ENCODE data around the gene NGFR. TPM values are rescaled to one million over a fixed set of nuclear protein-coding genes. Genes with fewer than 3 reads are reported as not detected.

The NGFR gene
- total RNA-seq, 4 donors from 2014 or later, result 3.3 to 19.8 (median 8.2) TPM

DNA sequence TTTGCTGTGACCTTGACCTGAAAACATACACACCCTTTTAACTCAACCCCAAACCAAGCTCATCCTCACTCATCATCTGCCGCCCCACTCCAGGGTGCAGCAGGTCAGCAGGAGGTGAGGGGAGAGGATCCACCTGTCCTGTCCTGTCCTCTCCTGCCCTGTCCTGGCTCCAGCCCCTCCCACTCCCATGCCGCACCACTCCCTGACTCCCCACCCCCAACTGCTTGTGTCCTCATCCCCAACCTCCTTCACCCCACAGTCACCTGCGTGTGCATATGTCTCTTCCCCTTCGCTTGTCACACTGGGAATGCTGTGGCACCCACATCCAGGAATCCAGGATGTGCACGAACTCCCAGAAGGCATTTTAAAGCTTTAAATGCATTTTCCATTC, 15.6 kb downstream of the NGFR start:
- 73 to 77% methylated on average over 4 to 5 of the region's 5 CpGs for WGBS, 2 donors (ENCODE audit: low coverage in 1 of 2)
- H3K4me3 ChIP-seq, result no peak overlapping the region
- in situ Hi-C loops (cut with MboI; ENCODE audit: low pct_ligation_motif_present in 1 of 4, low pct_unique_long_range_greater_than_20kb in 1 of 4, low sequenced_read_pairs in 3 of 4), result no loop called here
- no peaks in the 10 kb centered on the region for H3K9me3 ChIP-seq
- H3K27me3 ChIP-seq, result peaks cover 24% of the 10 kb centered on the region
- intact Hi-C loops (cut with DNase I; ENCODE audit: low total_unique reads), result no loop called here
- H3K4me1 ChIP-seq, result peaks cover 9 to 14% (median 10%) of the 10 kb centered on the region in 4 donors
- DNase-seq, result no peak
- TF ChIP-seq CTCF (IDR thresholded peaks at IDR 0.05) (no peak), EP300 (IDR thresholded peaks at IDR 0.05; ENCODE audit: low read depth) (no peak), POLR2A (IDR thresholded peaks at IDR 0.05) (no peak), POLR2AphosphoS5 (IDR thresholded peaks at IDR 0.05) (no peak)
- H3K27ac ChIP-seq, result no peak overlapping the region
- H3K36me3 ChIP-seq, result no peaks in the 10 kb centered on the region

GRCh38 chr17:49511810-49512209, 16.7 kb downstream of the NGFR start:
- intact Hi-C loops (cut with DNase I; ENCODE audit: low total_unique reads), result no loop called here
- peaks cover 19% of the 10 kb centered on the region for H3K27me3 ChIP-seq
- 89% methylated on average over 16 of the region's 16 CpGs; no CpG with 5 or more reads in 1 of the 2 donors for WGBS, 2 donors (ENCODE audit: low coverage in 1 of 2)
- H3K27ac ChIP-seq, result no peak overlapping the region
- no peaks in the 10 kb centered on the region for H3K9me3 ChIP-seq
- in situ Hi-C loops (cut with MboI; ENCODE audit: low pct_ligation_motif_present in 1 of 4, low pct_unique_long_range_greater_than_20kb in 1 of 4, low sequenced_read_pairs in 3 of 4), result no loop called here
- H3K36me3 ChIP-seq, result no peaks in the 10 kb centered on the region
- peaks cover 11 to 24% (median 15%) of the 10 kb centered on the region in 4 donors for H3K4me1 ChIP-seq
- no peak for DNase-seq
- TF ChIP-seq EP300 (IDR thresholded peaks at IDR 0.05; ENCODE audit: low read depth) (no peak), CTCF (IDR thresholded peaks at IDR 0.05) (no peak), POLR2A (IDR thresholded peaks at IDR 0.05) (no peak), POLR2AphosphoS5 (IDR thresholded peaks at IDR 0.05) (no peak)
- no peak overlapping the region for H3K4me3 ChIP-seq

GRCh38 chr17:49512296-49513043, 17.4 kb downstream of the NGFR start:
- Histone ChIP-seq H3K4me1 (peaks cover 11 to 24% (median 15%) of the 10 kb centered on the region in 4 donors), H3K36me3 (no peaks in the 10 kb centered on the region), H3K27me3 (peaks cover 15% of the 10 kb centered on the region), H3K27ac (no peak overlapping the region), H3K4me3 (no peak overlapping the region), H3K9me3 (no peaks in the 10 kb centered on the region)
- intact Hi-C loops (cut with DNase I; ENCODE audit: low total_unique reads) (no loop called here), in situ Hi-C loops (cut with MboI; ENCODE audit: low pct_ligation_motif_present in 1 of 4, low pct_unique_long_range_greater_than_20kb in 1 of 4, low sequenced_read_pairs in 3 of 4) (no loop called here)
- WGBS, 2 donors (ENCODE audit: low coverage in 1 of 2), result 86% methylated on average over 22 of the region's 26 CpGs; no CpG with 5 or more reads in 1 of the 2 donors
- TF ChIP-seq EP300 (IDR thresholded peaks at IDR 0.05; ENCODE audit: low read depth), result no peak
- TF ChIP-seq CTCF (IDR thresholded peaks at IDR 0.05), result no peak
- no peak for TF ChIP-seq POLR2A (IDR thresholded peaks at IDR 0.05)
- TF ChIP-seq POLR2AphosphoS5 (IDR thresholded peaks at IDR 0.05), result no peak
- DNase-seq, result no peak

GRCh38 chr17:49513044-49513395, 17.9 kb downstream of the NGFR start:
- in situ Hi-C loops (cut with MboI; ENCODE audit: low pct_ligation_motif_present in 1 of 4, low pct_unique_long_range_greater_than_20kb in 1 of 4, low sequenced_read_pairs in 3 of 4) (no loop called here), intact Hi-C loops (cut with DNase I; ENCODE audit: low total_unique reads) (no loop called here)
- Histone ChIP-seq H3K4me3 (no peak overlapping the region), H3K27me3 (peaks cover 10% of the 10 kb centered on the region), H3K27ac (no peak overlapping the region), H3K4me1 (peaks cover 11 to 24% (median 15%) of the 10 kb centered on the region in 4 donors), H3K36me3 (no peaks in the 10 kb centered on the region), H3K9me3 (no peaks in the 10 kb centered on the region)
- 57 to 60% methylated on average over 1 to 5 of the region's 6 CpGs for WGBS, 2 donors (ENCODE audit: low coverage in 1 of 2)
- no peak for DNase-seq
- TF ChIP-seq POLR2AphosphoS5 (IDR thresholded peaks at IDR 0.05) (no peak), POLR2A (IDR thresholded peaks at IDR 0.05) (no peak), EP300 (IDR thresholded peaks at IDR 0.05; ENCODE audit: low read depth) (no peak), CTCF (IDR thresholded peaks at IDR 0.05) (no peak)

Measured in transverse colon (tissue), 4 donors.